GM18867 (cell line): Measurements from ENCODE around the gene ZNF580.

Experiments used
- ATAC-seq: cut with Tn5 transposase; IDR thresholded peaks from one replicate; pipeline ENCODE4 v1.9.1; 2021; ENCODE audit warnings: mild to moderate bottlenecking, moderate library complexity; ENCODE audit not compliant: unreplicated experiment

Gene ZNF580

GRCh38 chr19:55656988-55657747 lies 16.4 kb downstream of the ZNF580 start:
- ATAC-seq, result no peak

- no peak for ATAC-seq
These were observed 18.2 kb downstream of the ZNF580 start for GRCh38 chr19:55658846-55659459.

- no peak for ATAC-seq
These were observed 19.0 kb downstream of the ZNF580 start for GRCh38 chr19:55659822-55660221.

- no peak for ATAC-seq
These were observed 19.6 kb downstream of the ZNF580 start for GRCh38 chr19:55660404-55660803.

GRCh38 chr19:55660991-55661390 lies 20.2 kb downstream of the ZNF580 start:
- ATAC-seq, result no peak

- no peak for ATAC-seq
These were observed 21.0 kb downstream of the ZNF580 start for GRCh38 chr19:55661826-55662225.

GRCh38 chr19:55663846-55664536 lies 23.2 kb downstream of the ZNF580 start:
- ATAC-seq, result no peak

DNA sequence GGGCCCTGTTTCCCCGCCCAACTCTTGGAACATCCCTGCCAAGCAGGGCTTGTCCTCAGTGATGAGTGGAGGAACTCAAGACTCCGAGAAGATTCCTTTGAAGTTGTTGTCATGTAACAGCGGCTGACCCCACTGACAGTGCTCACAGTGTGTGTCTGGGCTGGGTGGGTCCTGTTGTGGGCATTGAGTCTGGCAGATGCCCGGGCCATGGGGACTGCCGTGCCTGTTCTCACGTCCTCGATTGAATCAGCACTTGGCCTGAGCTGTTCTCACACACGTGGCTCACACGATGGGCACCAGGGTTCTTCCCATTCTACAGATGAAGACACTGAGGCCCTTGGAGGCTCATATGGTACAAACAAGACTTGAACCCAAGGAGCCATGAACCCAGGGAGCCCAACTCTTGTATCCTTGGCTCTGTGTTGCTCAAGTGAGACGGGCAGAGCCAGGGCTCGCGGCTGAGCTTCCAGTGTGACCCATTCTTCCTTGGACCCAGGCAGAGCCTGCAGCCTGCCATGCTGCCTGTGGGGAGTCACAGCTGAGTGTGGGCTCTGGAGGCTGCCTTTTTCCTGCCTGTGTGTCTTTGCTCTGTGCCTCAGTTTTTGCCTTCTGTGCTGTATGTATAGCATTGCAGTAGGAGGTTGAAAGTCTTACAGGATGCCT lies 25.7 kb downstream of the ZNF580 start:
- no peak for ATAC-seq

- no peak for ATAC-seq
These were observed 26.2 kb downstream of the ZNF580 start for GRCh38 chr19:55667006-55667381.

GRCh38 chr19:55667511-55667910 lies 26.7 kb downstream of the ZNF580 start:
- ATAC-seq, result no peak

DNA sequence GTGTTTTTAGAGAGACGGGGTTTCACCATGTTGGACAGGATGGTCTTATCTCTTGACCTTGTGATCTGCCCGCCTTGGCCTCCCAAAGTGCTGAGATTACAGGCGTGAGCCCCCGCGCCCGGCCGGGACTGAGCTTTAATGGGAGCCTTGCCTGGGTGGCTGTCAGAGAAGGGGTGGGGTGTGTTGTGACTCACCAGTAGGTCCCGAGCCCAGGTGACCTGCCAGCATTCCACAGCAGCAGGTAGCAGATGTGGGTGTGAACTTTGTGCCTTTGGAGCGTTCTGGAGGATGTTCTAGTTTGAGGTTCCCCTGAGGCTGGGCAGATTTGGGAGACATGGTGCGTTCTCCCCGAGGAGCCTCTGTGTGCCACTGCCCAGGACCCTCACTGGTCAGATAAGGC lies 27.2 kb downstream of the ZNF580 start:
- ATAC-seq, result no peak

DNA sequence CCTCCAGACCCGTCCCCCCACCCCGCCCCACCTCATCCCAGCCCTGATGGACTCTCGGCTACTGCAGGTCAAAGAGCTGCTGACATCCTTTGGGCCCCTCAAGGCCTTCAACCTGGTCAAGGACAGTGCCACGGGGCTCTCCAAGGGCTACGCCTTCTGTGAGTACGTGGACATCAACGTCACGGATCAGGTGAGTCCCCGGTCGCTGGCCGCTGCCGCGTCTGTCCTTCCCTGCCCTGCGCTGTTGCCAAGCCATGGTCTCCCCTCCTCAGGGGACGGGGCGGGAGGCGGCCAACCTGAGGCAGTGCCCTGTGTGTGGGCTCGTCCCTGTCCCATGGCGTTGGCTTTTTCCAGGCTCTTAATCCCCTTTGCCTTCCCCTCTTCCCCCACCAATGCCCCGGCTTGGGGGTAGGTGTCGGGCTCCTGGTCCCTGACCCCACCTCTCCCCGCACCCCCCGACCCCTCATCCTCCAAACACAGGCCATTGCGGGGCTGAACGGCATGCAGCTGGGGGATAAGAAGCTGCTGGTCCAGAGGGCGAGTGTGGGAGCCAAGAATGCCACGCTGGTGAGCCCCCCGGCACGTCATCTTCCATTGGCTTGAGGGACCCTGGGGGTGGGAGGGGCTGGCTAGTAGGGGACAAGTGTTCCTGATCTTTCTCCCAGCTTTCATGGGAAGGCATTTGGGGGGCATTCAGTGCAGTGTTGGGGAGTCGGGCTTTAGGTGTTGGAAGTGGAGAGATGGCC lies 28.0 kb downstream of the ZNF580 start:
- no peak for ATAC-seq

DNA sequence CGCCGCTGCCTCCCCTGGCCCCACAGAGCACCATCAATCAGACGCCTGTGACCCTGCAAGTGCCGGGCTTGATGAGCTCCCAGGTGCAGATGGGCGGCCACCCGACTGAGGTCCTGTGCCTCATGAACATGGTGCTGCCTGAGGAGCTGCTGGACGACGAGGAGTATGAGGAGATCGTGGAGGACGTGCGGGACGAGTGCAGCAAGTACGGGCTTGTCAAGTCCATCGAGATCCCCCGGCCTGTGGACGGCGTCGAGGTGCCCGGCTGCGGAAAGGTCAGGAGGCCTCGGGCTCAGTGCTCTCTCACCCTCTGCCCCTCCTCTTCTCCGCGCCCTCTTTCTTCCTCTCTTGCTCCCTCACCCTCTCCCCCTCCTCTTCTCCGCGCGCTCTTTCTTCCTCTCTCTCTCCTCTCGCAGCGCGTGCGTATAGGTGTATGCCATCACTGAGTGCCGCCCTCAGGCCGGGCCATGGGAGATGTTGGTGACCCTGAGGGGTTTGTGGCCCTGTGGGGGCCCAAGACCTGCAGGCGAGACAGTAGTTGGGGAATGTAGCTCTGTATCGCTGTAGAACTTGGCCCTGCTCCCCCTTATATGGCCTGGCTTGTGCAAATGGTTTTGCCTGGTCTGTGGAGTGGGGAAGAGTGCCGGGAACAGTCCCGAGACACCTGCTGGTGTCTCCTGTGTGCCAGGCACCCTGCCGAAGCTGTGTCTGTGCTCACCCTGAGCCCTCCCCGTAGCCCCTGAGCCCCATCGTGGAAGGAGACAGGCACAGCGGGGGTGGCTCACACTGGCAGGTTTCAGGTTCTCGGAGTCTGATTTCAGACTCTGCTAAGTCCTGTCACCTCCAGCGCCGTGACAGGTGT lies 28.8 kb downstream of the ZNF580 start:
- no peak for ATAC-seq

- ATAC-seq, result no peak
These were observed 29.7 kb downstream of the ZNF580 start for GRCh38 chr19:55670280-55671053.

GRCh38 chr19:55671054-55671378 lies 30.2 kb downstream of the ZNF580 start:
- no peak for ATAC-seq

GRCh38 chr19:55672418-55672817 lies 31.6 kb downstream of the ZNF580 start:
- no peak for ATAC-seq

- ATAC-seq, result no peak
These were observed 32.7 kb downstream of the ZNF580 start for GRCh38 chr19:55673465-55673864.

GRCh38 chr19:55673889-55674288 lies 33.1 kb downstream of the ZNF580 start:
- no peak for ATAC-seq

DNA sequence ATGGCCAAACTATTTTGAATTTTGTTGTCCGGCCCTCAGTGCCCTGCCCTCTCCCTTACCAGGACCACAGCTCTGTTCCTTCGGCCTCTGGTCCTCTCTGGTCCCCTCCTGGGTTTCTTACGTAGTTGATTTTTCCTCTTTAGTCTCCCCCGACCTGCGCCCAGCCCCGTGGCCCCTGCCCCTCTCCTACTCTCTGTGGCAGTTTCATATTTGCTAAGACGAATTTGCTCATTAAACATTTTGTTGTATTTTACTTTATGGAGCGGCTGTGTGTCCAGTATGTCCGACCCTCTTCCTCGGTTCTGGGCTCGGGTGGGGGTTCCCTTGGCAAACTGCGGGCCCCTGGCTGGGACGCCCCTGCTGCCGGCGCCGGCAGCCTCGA lies 33.6 kb downstream of the ZNF580 start:
- no peak for ATAC-seq
